GM06990 (cell line): Measurements from ENCODE around the gene BMPR2.
"Not testable (repeated sequence)": the region's sequence is repeated elsewhere in the genome, so short reads cannot be mapped to it uniquely, and the experiment has no call there.

ENCODE experiments used
- DNase-seq: peaks from one replicate; pipeline ENCODE4 v3.0.0-alpha.2; 2011; ENCODE audit not compliant: insufficient read length; ENCODE audit errors: extremely low read depth
- H3K27me3 ChIP-seq: replicated peaks from 2 replicates; pipeline ENCODE4 v1.6.0; 2011; ENCODE audit warnings: low read length; ENCODE audit not compliant: control insufficient read depth, insufficient read depth
- H3K36me3 ChIP-seq: 2 replicates; pipeline ENCODE4 v1.5.1; 2011; ENCODE audit warnings: low read length; ENCODE audit not compliant: control insufficient read depth, insufficient read depth
- H3K4me3 ChIP-seq: replicated peaks from 2 replicates; pipeline ENCODE4 v1.5.1; 2011; ENCODE audit warnings: low read depth, mild to moderate bottlenecking, control low read depth, low read length
- CTCF ChIP-seq: IDR thresholded peaks from 2 replicates; pipeline ENCODE4 v1.5.1; 2011; ENCODE audit warnings: low read length, control low read depth, mild to moderate bottlenecking, inconsistent platforms; ENCODE audit not compliant: insufficient read depth, poor library complexity, severe bottlenecking

BMPR2 gene

GRCh38 chr2:202429164-202429980, 53.2 kb downstream of the BMPR2 start:
- no peak for TF ChIP-seq CTCF
- Histone ChIP-seq H3K36me3 (no peaks in the 10 kb centered on the region), H3K27me3 (no peaks in the 10 kb centered on the region), H3K4me3 (no peak overlapping the region)
- DNase-seq, result no peak

DNA sequence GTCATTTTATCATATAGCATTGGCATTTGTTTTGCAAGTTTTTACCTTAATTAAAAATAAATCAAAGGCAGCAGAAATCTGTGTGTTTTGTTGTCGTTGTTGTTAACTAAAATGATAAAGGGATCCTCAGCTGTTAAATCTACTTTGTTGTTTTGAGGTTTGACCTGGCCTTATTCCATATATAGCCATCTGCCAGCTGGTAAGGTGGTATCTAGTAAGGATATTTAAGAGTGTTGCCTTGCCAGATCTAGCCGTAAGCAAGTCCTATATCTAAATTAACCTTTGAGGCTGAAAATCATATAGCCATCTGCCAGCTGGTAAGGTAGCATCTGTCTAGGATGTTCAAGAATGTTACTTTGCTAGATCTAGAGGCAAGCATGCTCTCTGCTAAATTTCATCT, 56.6 kb downstream of the BMPR2 start:
- Histone ChIP-seq H3K27me3 (no peaks in the 10 kb centered on the region), H3K36me3 (no peaks in the 10 kb centered on the region), H3K4me3 (no peak overlapping the region)
- DNase-seq, result no peak
- no peak for TF ChIP-seq CTCF

DNA sequence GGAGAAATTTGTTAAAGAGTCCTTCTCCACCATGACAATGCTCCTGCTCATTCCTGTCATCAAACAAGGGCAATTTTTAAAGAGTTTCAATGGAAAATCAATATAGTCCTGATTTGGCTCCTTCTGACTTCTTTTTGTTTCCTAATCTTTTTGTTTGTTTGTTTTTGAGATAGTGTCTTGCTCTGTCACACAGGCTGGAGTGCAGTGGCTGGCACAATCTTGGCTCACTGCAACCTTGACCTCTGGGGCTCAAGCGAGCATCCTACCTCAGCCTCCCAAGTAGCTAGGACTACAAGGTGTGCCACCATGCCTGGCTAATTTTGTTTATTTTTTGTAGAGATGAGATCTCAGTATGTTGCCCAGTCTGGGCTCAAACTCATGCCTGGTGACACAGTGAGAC, 58.3 kb downstream of the BMPR2 start:
- no peaks in the 10 kb centered on the region for H3K27me3 ChIP-seq
- TF ChIP-seq CTCF, result no peak
- no peak overlapping the region for H3K4me3 ChIP-seq
- H3K36me3 ChIP-seq, result no peaks in the 10 kb centered on the region
- DNase-seq, result no peak

DNA sequence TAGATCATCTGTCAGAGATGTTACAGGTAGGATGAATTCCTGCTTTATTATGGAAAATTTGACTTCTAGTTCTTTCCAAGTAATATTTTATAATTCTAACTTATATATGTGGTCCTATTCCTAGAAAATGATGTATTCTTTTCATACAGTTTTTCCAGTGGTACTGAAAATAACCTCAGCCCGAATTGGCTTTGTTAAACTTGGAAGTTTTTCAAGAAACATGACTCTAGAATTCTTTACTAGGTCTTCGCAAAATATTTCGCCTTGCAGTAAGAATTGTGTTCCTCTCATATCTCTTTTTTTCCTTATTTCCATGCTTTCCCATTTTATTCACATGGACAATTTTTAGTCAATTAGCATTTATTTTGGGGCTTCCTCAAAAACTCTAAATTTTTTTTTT, 60.5 kb downstream of the BMPR2 start:
- DNase-seq, result no peak
- Histone ChIP-seq H3K4me3 (no peak overlapping the region), H3K36me3 (no peaks in the 10 kb centered on the region), H3K27me3 (no peaks in the 10 kb centered on the region)
- no peak for TF ChIP-seq CTCF

- DNase-seq, H3K36me3 ChIP-seq, H3K27me3 ChIP-seq, H3K4me3 ChIP-seq: not testable (repeated sequence)
Measured at GRCh38 chr2:202440117-202440516, 64.0 kb downstream of the BMPR2 start.

GRCh38 chr2:202442882-202443281, 66.8 kb downstream of the BMPR2 start:
- DNase-seq, result no peak
- Histone ChIP-seq H3K36me3 (no peaks in the 10 kb centered on the region), H3K4me3 (no peak overlapping the region), H3K27me3 (no peaks in the 10 kb centered on the region)
- TF ChIP-seq CTCF, result no peak
